Measurements from ENCODE around the gene OR10H2. TPM values are rescaled to one million over a fixed set of nuclear protein-coding genes. Genes with fewer than 3 reads are reported as not detected.
"Not testable (repeated sequence)": the region's sequence is repeated elsewhere in the genome, so short reads cannot be mapped to it uniquely, and the experiment has no call there.

Gene OR10H2
- total RNA-seq, 1 donor from 2014 or later: not detected

GRCh38 chr19:15759962-15760565 lies 32.2 kb downstream of the OR10H2 start:
- DNase-seq (ENCODE audit: low spot score in 2 of 2): no peak
- no peak for FAIRE-seq

GRCh38 chr19:15769586-15769985 lies 41.8 kb downstream of the OR10H2 start:
- FAIRE-seq (no peak), DNase-seq (ENCODE audit: low spot score in 2 of 2) (no peak)

GRCh38 chr19:15774159-15774558 lies 46.3 kb downstream of the OR10H2 start:
- not testable (repeated sequence) for FAIRE-seq; DNase-seq (ENCODE audit: low spot score in 2 of 2)

GRCh38 chr19:15775249-15775648 lies 47.4 kb downstream of the OR10H2 start:
- DNase-seq (ENCODE audit: low spot score in 2 of 2) (no peak), FAIRE-seq (no peak)

GRCh38 chr19:15776264-15776663 lies 48.4 kb downstream of the OR10H2 start:
- no peak for FAIRE-seq
- DNase-seq (ENCODE audit: low spot score in 2 of 2): no peak

GRCh38 chr19:15776991-15777970 lies 49.5 kb downstream of the OR10H2 start:
- DNase-seq (ENCODE audit: low spot score in 2 of 2): no peak
- no peak for FAIRE-seq

Other genes with a start within 250 kb of the OR10H2 start
- not detected for gene PGLYRP2, start 248.5 kb upstream of the OR10H2 start, total RNA-seq
- not detected for gene CYP4F22, start 219.5 kb upstream of the OR10H2 start, total RNA-seq
- gene CYP4F8, start 112.8 kb upstream of the OR10H2 start, total RNA-seq: not detected
- not detected for gene CYP4F3, start 87.1 kb upstream of the OR10H2 start, total RNA-seq
- gene CYP4F12, start 54.9 kb upstream of the OR10H2 start, total RNA-seq: 0.41 TPM
- gene OR10H3, start 10.0 kb downstream of the OR10H2 start, total RNA-seq: not detected
- under 0.01 TPM for gene OR10H5, start 59.6 kb downstream of the OR10H2 start, total RNA-seq
- not detected for gene OR10H1, start 87.6 kb downstream of the OR10H2 start, total RNA-seq
- not detected for gene CYP4F2, start 170.1 kb downstream of the OR10H2 start, total RNA-seq
- gene CYP4F11, start 206.5 kb downstream of the OR10H2 start, total RNA-seq: not detected
- gene OR10H4, start 221.0 kb downstream of the OR10H2 start, total RNA-seq: not detected

All from frontal cortex (tissue), 4 donors.